ENCODE results near the gene COQ8B.
"Not testable (repeated sequence)": the region's sequence is repeated elsewhere in the genome, so short reads cannot be mapped to it uniquely, and the experiment has no call there.

Gene COQ8B

GRCh38 chr19:40736661-40737060 lies 20.0 kb upstream of the COQ8B start:
- no peak overlapping the region for H3K9ac ChIP-seq (ENCODE audit: low read length)
- H3K4me1 ChIP-seq (ENCODE audit: insufficient read depth, low read length, severe bottlenecking) = no peaks in the 10 kb centered on the region
- H3K79me2 ChIP-seq (ENCODE audit: insufficient read depth, low read length) = no peaks in the 10 kb centered on the region
- H3K4me3 ChIP-seq (ENCODE audit: low read depth, low read length, poor library complexity, severe bottlenecking) = no peak overlapping the region
- no peaks in the 10 kb centered on the region for H3K27me3 ChIP-seq (ENCODE audit: insufficient read depth, low read length)
- H4K20me1 ChIP-seq (ENCODE audit: insufficient read depth, low read length) = no peaks in the 10 kb centered on the region
- TF ChIP-seq CTCF (IDR thresholded peaks at IDR 0.05; ENCODE audit: low read length) (no peak), EZH2 (IDR thresholded peaks at IDR 0.05; ENCODE audit: borderline replicate concordance, low read length) (no peak)
- peaks cover 8% of the 10 kb centered on the region for H3K36me3 ChIP-seq (ENCODE audit: insufficient read depth, low read length)
- no peaks in the 10 kb centered on the region for H3F3A ChIP-seq (ENCODE audit: insufficient read depth, low read length)
- no peak overlapping the region for H3K4me2 ChIP-seq (ENCODE audit: low read length)
- H3K9me2 ChIP-seq (ENCODE audit: low read depth, low read length) = no peaks in the 10 kb centered on the region
- H3K27ac ChIP-seq (ENCODE audit: low read depth, low read length, poor library complexity, severe bottlenecking) = no peak overlapping the region
- no peaks in the 10 kb centered on the region for H3K9me3 ChIP-seq (ENCODE audit: low read length)
- no peak overlapping the region for H2AFZ ChIP-seq (ENCODE audit: low read length)

- no peak overlapping the region for H3K27ac ChIP-seq (ENCODE audit: low read depth, low read length, poor library complexity, severe bottlenecking)
- H3K4me1 ChIP-seq (ENCODE audit: insufficient read depth, low read length, severe bottlenecking) = no peaks in the 10 kb centered on the region
- H3K9me2 ChIP-seq (ENCODE audit: low read depth, low read length) = no peaks in the 10 kb centered on the region
- H3K4me2 ChIP-seq (ENCODE audit: low read length) = no peak overlapping the region
- no peaks in the 10 kb centered on the region for H3F3A ChIP-seq (ENCODE audit: insufficient read depth, low read length)
- H4K20me1 ChIP-seq (ENCODE audit: insufficient read depth, low read length) = no peaks in the 10 kb centered on the region
- no peak overlapping the region for H3K4me3 ChIP-seq (ENCODE audit: low read depth, low read length, poor library complexity, severe bottlenecking)
- H3K27me3 ChIP-seq (ENCODE audit: insufficient read depth, low read length) = no peaks in the 10 kb centered on the region
- H3K9me3 ChIP-seq (ENCODE audit: low read length) = no peaks in the 10 kb centered on the region
- no peak for TF ChIP-seq EZH2 (IDR thresholded peaks at IDR 0.05; ENCODE audit: borderline replicate concordance, low read length)
- no peak for TF ChIP-seq CTCF (IDR thresholded peaks at IDR 0.05; ENCODE audit: low read length)
- no peak overlapping the region for H2AFZ ChIP-seq (ENCODE audit: low read length)
- H3K36me3 ChIP-seq (ENCODE audit: insufficient read depth, low read length) = peaks cover 17% of the 10 kb centered on the region
- no peak overlapping the region for H3K9ac ChIP-seq (ENCODE audit: low read length)
- H3K79me2 ChIP-seq (ENCODE audit: insufficient read depth, low read length) = no peaks in the 10 kb centered on the region
Measured at GRCh38 chr19:40735013-40735771, 18.5 kb upstream of the COQ8B start.

GRCh38 chr19:40733149-40733548 lies 16.5 kb upstream of the COQ8B start:
- no peaks in the 10 kb centered on the region for H3K9me2 ChIP-seq (ENCODE audit: low read depth, low read length)
- H3K9ac ChIP-seq (ENCODE audit: low read length) = no peak overlapping the region
- H3K27me3 ChIP-seq (ENCODE audit: insufficient read depth, low read length) = no peaks in the 10 kb centered on the region
- no peaks in the 10 kb centered on the region for H3K9me3 ChIP-seq (ENCODE audit: low read length)
- TF ChIP-seq EZH2 (IDR thresholded peaks at IDR 0.05; ENCODE audit: borderline replicate concordance, low read length) (no peak), CTCF (IDR thresholded peaks at IDR 0.05; ENCODE audit: low read length) (no peak)
- H3K36me3 ChIP-seq (ENCODE audit: insufficient read depth, low read length) = peaks cover 17% of the 10 kb centered on the region
- H3K27ac ChIP-seq (ENCODE audit: low read depth, low read length, poor library complexity, severe bottlenecking) = no peak overlapping the region
- no peak overlapping the region for H2AFZ ChIP-seq (ENCODE audit: low read length)
- H3K4me2 ChIP-seq (ENCODE audit: low read length) = no peak overlapping the region
- no peak overlapping the region for H3K4me3 ChIP-seq (ENCODE audit: low read depth, low read length, poor library complexity, severe bottlenecking)
- H4K20me1 ChIP-seq (ENCODE audit: insufficient read depth, low read length) = no peaks in the 10 kb centered on the region
- no peaks in the 10 kb centered on the region for H3F3A ChIP-seq (ENCODE audit: insufficient read depth, low read length)
- H3K79me2 ChIP-seq (ENCODE audit: insufficient read depth, low read length) = no peaks in the 10 kb centered on the region
- H3K4me1 ChIP-seq (ENCODE audit: insufficient read depth, low read length, severe bottlenecking) = no peaks in the 10 kb centered on the region

- not testable (repeated sequence) for H4K20me1 ChIP-seq (ENCODE audit: insufficient read depth, low read length); H3K79me2 ChIP-seq (ENCODE audit: insufficient read depth, low read length); H3K4me2 ChIP-seq (ENCODE audit: low read length); H3K27ac ChIP-seq (ENCODE audit: low read depth, low read length, poor library complexity, severe bottlenecking); H2AFZ ChIP-seq (ENCODE audit: low read length); H3K4me3 ChIP-seq (ENCODE audit: low read depth, low read length, poor library complexity, severe bottlenecking); H3F3A ChIP-seq (ENCODE audit: insufficient read depth, low read length); H3K9me2 ChIP-seq (ENCODE audit: low read depth, low read length); H3K4me1 ChIP-seq (ENCODE audit: insufficient read depth, low read length, severe bottlenecking); H3K9ac ChIP-seq (ENCODE audit: low read length); H3K9me3 ChIP-seq (ENCODE audit: low read length); H3K27me3 ChIP-seq (ENCODE audit: insufficient read depth, low read length)
- H3K36me3 ChIP-seq (ENCODE audit: insufficient read depth, low read length) = peaks cover 24% of the 10 kb centered on the region
Measured at GRCh38 chr19:40732304-40732703, 15.6 kb upstream of the COQ8B start.

GRCh38 chr19:40730065-40730464 lies 13.4 kb upstream of the COQ8B start:
- H4K20me1 ChIP-seq (ENCODE audit: insufficient read depth, low read length); H3K9me3 ChIP-seq (ENCODE audit: low read length); H3K9ac ChIP-seq (ENCODE audit: low read length); H2AFZ ChIP-seq (ENCODE audit: low read length); H3K27me3 ChIP-seq (ENCODE audit: insufficient read depth, low read length); H3K4me3 ChIP-seq (ENCODE audit: low read depth, low read length, poor library complexity, severe bottlenecking); H3K9me2 ChIP-seq (ENCODE audit: low read depth, low read length); H3K4me1 ChIP-seq (ENCODE audit: insufficient read depth, low read length, severe bottlenecking); H3K27ac ChIP-seq (ENCODE audit: low read depth, low read length, poor library complexity, severe bottlenecking); H3F3A ChIP-seq (ENCODE audit: insufficient read depth, low read length); H3K4me2 ChIP-seq (ENCODE audit: low read length); H3K79me2 ChIP-seq (ENCODE audit: insufficient read depth, low read length): not testable (repeated sequence)
- H3K36me3 ChIP-seq (ENCODE audit: insufficient read depth, low read length) = peaks cover 19% of the 10 kb centered on the region

Measured in OCI-LY1 (cell line).